ENCODE data around the gene SPG21. TPM values are rescaled to one million over a fixed set of nuclear protein-coding genes. Genes with fewer than 3 reads are reported as not detected.

Gene SPG21
- total RNA-seq, 1 experiment from 2014 or later, result 116 TPM

GRCh38 chr15:64925335-64926330 is 64.1 kb downstream of the SPG21 start:
- H3K9me3 ChIP-seq, result no peaks in the 10 kb centered on the region
- no peak overlapping the region for H3K4me3 ChIP-seq
- no peak for DNase-seq
- no peaks in the 10 kb centered on the region for H3K36me3 ChIP-seq
- no peaks in the 10 kb centered on the region for H3K27me3 ChIP-seq

- no peaks in the 10 kb centered on the region for H3K36me3 ChIP-seq
- no peaks in the 10 kb centered on the region for H3K9me3 ChIP-seq
- no peaks in the 10 kb centered on the region for H3K27me3 ChIP-seq
Measured at GRCh38 chr15:64923546-64923945, 66.2 kb downstream of the SPG21 start.

GRCh38 chr15:64921711-64922110 is 68.0 kb downstream of the SPG21 start:
- Histone ChIP-seq H3K9me3 (no peaks in the 10 kb centered on the region), H3K36me3 (no peaks in the 10 kb centered on the region), H3K27me3 (no peaks in the 10 kb centered on the region), H3K4me3 (no peak overlapping the region)
- DNase-seq, result no peak

More at GRCh38 chr15:64923546-64923945, 66.2 kb downstream of the SPG21 start:
- no peak overlapping the region for H3K4me3 ChIP-seq
- no peak for DNase-seq

- Histone ChIP-seq H3K4me3 (no peak overlapping the region), H3K9me3 (no peaks in the 10 kb centered on the region), H3K27me3 (no peaks in the 10 kb centered on the region), H3K36me3 (no peaks in the 10 kb centered on the region)
- DNase-seq, result no peak
Measured at GRCh38 chr15:64919721-64920120, 70.0 kb downstream of the SPG21 start.

- H3K36me3 ChIP-seq, result no peaks in the 10 kb centered on the region
- no peak for DNase-seq
- H3K4me3 ChIP-seq, result no peak overlapping the region
- H3K27me3 ChIP-seq, result no peaks in the 10 kb centered on the region
- no peaks in the 10 kb centered on the region for H3K9me3 ChIP-seq
Measured at GRCh38 chr15:64917211-64917610, 72.5 kb downstream of the SPG21 start.

GRCh38 chr15:64916365-64916764 is 73.3 kb downstream of the SPG21 start:
- H3K36me3 ChIP-seq, result no peaks in the 10 kb centered on the region
- no peak for DNase-seq

GRCh38 chr15:64915518-64916227 is 74.0 kb downstream of the SPG21 start:
- Histone ChIP-seq H3K4me3 (no peak overlapping the region), H3K27me3 (no peaks in the 10 kb centered on the region), H3K36me3 (no peaks in the 10 kb centered on the region), H3K9me3 (no peaks in the 10 kb centered on the region)
- no peak for DNase-seq

More at GRCh38 chr15:64916365-64916764, 73.3 kb downstream of the SPG21 start:
- Histone ChIP-seq H3K4me3 (no peak overlapping the region), H3K27me3 (no peaks in the 10 kb centered on the region), H3K9me3 (no peaks in the 10 kb centered on the region)

Other genes starting within 250 kb of the SPG21 start
- not detected in 2 replicates for gene RBPMS2, start 214.3 kb downstream of the SPG21 start, total RNA-seq (2014; rRNA removed; shearing (Covaris generic); ENCODE audit: low replicate concordance)
- gene PIF1, start 164.3 kb downstream of the SPG21 start, total RNA-seq (2014; rRNA removed; shearing (Covaris generic); ENCODE audit: low replicate concordance), result 8.1 and 8.5 TPM in 2 replicates
- gene PLEKHO2, start 148.0 kb downstream of the SPG21 start, total RNA-seq (2014; rRNA removed; shearing (Covaris generic); ENCODE audit: low replicate concordance), result 10.9 and 25.0 TPM in 2 replicates
- 3.3 and 4.7 TPM in 2 replicates for gene ANKDD1A, start 78.0 kb downstream of the SPG21 start, total RNA-seq (2014; rRNA removed; shearing (Covaris generic); ENCODE audit: low replicate concordance)
- gene MTFMT, start 39.7 kb upstream of the SPG21 start, total RNA-seq (2014; rRNA removed; shearing (Covaris generic); ENCODE audit: low replicate concordance), result 17.8 and 21.5 TPM in 2 replicates
- gene SLC51B, start 55.5 kb upstream of the SPG21 start, total RNA-seq (2014; rRNA removed; shearing (Covaris generic); ENCODE audit: low replicate concordance), result not detected in 2 replicates
- gene RASL12, start 78.1 kb upstream of the SPG21 start, total RNA-seq (2014; rRNA removed; shearing (Covaris generic); ENCODE audit: low replicate concordance), result 2.7 and 4.7 TPM in 2 replicates
- gene KBTBD13, start 86.8 kb upstream of the SPG21 start, total RNA-seq (2014; rRNA removed; shearing (Covaris generic); ENCODE audit: low replicate concordance), result not detected in 2 replicates
- gene UBAP1L, start 125.3 kb upstream of the SPG21 start, total RNA-seq (2014; rRNA removed; shearing (Covaris generic); ENCODE audit: low replicate concordance), result 0.43 and 1.0 TPM in 2 replicates
- gene PDCD7, start 143.9 kb upstream of the SPG21 start, total RNA-seq (2014; rRNA removed; shearing (Covaris generic); ENCODE audit: low replicate concordance), result 32.6 and 43.7 TPM in 2 replicates
- gene CLPX, start 195.4 kb upstream of the SPG21 start, total RNA-seq (2014; rRNA removed; shearing (Covaris generic); ENCODE audit: low replicate concordance), result 46.4 and 60.5 TPM in 2 replicates
- gene CILP, start 221.6 kb upstream of the SPG21 start, total RNA-seq (2014; rRNA removed; shearing (Covaris generic); ENCODE audit: low replicate concordance), result not detected in 2 replicates

All from MG63 (cell line).